MCF 10A (cell line): ENCODE data around the gene KDM3A. TPM values are rescaled to one million over a fixed set of nuclear protein-coding genes. Genes with fewer than 3 reads are reported as not detected.

ENCODE experiments used
- BruUV-seq: library from RNA; stranded (reverse); fragments of 400-500 nt; replicated peaks from 2 replicates; lab custom pipeline; 2021; lab: Mats Ljungman, UMichigan
- CTCF ChIA-PET: fragments of 300-600 bp; sonication (Branson Sonifier 250); formaldehyde crosslinking; extraction: SDS; loops from one replicate; lab custom pipeline; 2021; ENCODE audit warnings: antibody characterized with exemption, inconsistent platforms; lab: Yijun Ruan, JAX
- POLR2A ChIA-PET: fragments of 300-600, 350-650 bp; sonication (Branson Sonifier 250); formaldehyde crosslinking; extraction: SDS; loops from one replicate; lab custom pipeline; 2020; ENCODE audit warnings: antibody characterized with exemption, inconsistent platforms; lab: Yijun Ruan, JAX
- DNase-seq: peaks from one replicate; pipeline ENCODE4 v3.0.0-alpha.2; 2018; ENCODE audit not compliant: unreplicated experiment
- H3K27ac Mint-ChIP-seq: one replicate; pipeline ENCODE4 v1.8.0; 2022; ENCODE audit warnings: mild to moderate bottlenecking, low read depth, mixed read lengths; ENCODE audit not compliant: unreplicated experiment
- H3K27me3 Mint-ChIP-seq: one replicate; pipeline ENCODE4 v1.8.0; 2022; ENCODE audit warnings: mixed read lengths; ENCODE audit not compliant: insufficient read depth, unreplicated experiment
- H3K36me3 Mint-ChIP-seq: one replicate; pipeline ENCODE4 v1.8.0; 2022; ENCODE audit warnings: mild to moderate bottlenecking, moderate library complexity, mixed read lengths; ENCODE audit not compliant: insufficient read depth, unreplicated experiment
- H3K4me1 Mint-ChIP-seq: one replicate; pipeline ENCODE4 v1.8.0; 2022; ENCODE audit warnings: mixed read lengths; ENCODE audit not compliant: insufficient read depth, unreplicated experiment
- H3K4me3 Mint-ChIP-seq: one replicate; pipeline ENCODE4 v1.8.0; 2022; ENCODE audit warnings: mild to moderate bottlenecking, moderate library complexity, mixed read lengths; ENCODE audit not compliant: unreplicated experiment
- H3K9me3 Mint-ChIP-seq: one replicate; pipeline ENCODE4 v1.8.0; 2022; ENCODE audit warnings: mixed read lengths; ENCODE audit not compliant: unreplicated experiment
- intact Hi-C: fragments of 100-400 bp; cut with micrococcal nuclease; formaldehyde crosslinking; loops from 2 replicates; pipeline ENCODE4 v1.14.1; 2022
- total RNA-seq: library from RNA; stranded (reverse); gene quantifications from 2 replicates; pipeline ENCODE4 v1.2.3, GENCODE V29; 2022
- TF ChIP-seq, protein P1 (sequence below): fragments of 200-600 bp; IDR thresholded peaks from one replicate; pipeline ENCODE4 v1.8.0; 2022; ENCODE audit warnings: antibody characterized with exemption, mild to moderate bottlenecking; ENCODE audit not compliant: unreplicated experiment

KDM3A gene
- total RNA-seq, 1 experiment from 2014 or later, result 21.1 TPM

DNA sequence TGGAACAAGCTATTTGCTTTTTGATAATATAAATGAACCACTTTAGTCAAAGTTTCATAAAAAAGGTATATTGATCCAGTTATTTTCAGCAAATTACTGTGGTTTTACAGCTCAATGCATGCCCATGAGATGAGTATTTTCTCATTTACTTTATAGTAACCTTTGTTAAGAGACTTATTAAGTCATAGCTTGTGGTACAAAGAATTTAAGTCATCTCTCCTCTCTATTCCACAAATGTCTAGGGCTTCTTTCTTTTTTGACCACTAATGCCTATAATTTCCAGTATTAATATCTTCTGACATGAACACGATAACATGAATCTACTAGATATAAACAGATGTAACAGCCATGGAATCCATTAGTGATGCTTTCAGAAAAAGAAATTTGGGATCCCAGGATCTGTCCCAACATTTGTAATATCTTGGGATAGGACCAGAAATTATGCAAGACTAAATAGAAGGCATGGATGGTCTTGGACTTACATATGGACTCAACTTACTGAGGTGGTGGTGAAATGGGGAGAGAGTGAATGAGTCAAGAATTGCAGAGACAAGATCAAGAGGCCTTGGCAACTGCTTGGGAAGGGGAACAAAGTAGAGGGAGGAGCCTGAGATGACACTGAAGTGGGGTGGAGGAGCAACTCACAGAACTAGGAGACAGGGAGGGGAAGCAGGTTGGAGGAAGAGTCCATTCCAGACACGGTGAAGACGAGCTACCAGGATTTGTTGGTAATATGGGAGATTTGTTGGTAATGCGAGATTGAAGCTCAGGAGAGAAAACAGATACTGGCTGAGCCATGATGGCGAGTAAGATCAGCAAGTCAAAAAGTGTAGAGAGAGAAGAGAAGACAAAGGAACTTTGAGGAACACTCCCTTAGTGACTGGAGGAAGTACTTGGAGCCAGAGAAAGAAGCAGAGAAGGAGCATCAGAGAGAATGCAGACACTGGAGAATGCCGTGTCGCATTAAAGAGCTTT is 42.4 kb upstream of the KDM3A start:
- Mint-ChIP-seq H3K27ac (no peak overlapping the region), H3K36me3 (no peaks in the 10 kb centered on the region), H3K4me3 (no peak overlapping the region), H3K27me3 (no peaks in the 10 kb centered on the region), H3K9me3 (no peaks in the 10 kb centered on the region), H3K4me1 (peaks cover 4% of the 10 kb centered on the region)
- TF ChIP-seq, protein P1, sequence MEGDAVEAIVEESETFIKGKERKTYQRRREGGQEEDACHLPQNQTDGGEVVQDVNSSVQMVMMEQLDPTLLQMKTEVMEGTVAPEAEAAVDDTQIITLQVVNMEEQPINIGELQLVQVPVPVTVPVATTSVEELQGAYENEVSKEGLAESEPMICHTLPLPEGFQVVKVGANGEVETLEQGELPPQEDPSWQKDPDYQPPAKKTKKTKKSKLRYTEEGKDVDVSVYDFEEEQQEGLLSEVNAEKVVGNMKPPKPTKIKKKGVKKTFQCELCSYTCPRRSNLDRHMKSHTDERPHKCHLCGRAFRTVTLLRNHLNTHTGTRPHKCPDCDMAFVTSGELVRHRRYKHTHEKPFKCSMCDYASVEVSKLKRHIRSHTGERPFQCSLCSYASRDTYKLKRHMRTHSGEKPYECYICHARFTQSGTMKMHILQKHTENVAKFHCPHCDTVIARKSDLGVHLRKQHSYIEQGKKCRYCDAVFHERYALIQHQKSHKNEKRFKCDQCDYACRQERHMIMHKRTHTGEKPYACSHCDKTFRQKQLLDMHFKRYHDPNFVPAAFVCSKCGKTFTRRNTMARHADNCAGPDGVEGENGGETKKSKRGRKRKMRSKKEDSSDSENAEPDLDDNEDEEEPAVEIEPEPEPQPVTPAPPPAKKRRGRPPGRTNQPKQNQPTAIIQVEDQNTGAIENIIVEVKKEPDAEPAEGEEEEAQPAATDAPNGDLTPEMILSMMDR, result no peak
- DNase-seq, result no peak
- ChIA-PET CTCF (interaction anchor here (1.0 kb wide), 1 partner anchor 42 kb away, joined by 5 read pairs; the partner anchor contains the start of gene KDM3A), POLR2A (interaction anchor here (1.1 to 3.9 kb wide), 2 partner anchors 18 to 43 kb away, joined by 3 to 19 read pairs; partner anchors contain the start of gene KDM3A)
- BruUV-seq, result no TSS peak
- intact Hi-C loops, result no loop called here

DNA sequence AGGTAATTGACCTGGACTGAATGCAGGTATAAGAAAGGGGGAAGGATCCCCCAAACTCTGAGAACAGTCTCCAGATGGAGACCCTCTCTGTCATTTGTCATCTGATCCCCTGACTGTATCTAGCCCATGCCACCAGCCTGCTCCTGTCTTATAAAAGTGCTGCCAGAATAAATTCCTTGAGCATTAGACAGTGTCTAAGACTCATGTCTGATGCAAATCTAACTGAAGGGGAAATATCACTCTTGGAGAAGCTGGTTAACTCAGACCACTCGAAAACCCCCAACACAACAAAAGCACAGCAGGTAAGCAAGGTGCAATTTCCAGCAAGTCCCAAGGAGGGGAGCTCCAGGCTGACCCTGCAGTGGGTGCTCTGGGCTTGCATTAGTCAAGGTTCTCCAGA is 40.9 kb upstream of the KDM3A start:
- no peak overlapping the region for H3K27ac Mint-ChIP-seq
- BruUV-seq, result no TSS peak
- H3K4me3 Mint-ChIP-seq, result no peak overlapping the region
- no peaks in the 10 kb centered on the region for H3K9me3 Mint-ChIP-seq
- no peaks in the 10 kb centered on the region for H3K27me3 Mint-ChIP-seq
- no peak for DNase-seq
- H3K4me1 Mint-ChIP-seq, result no peaks in the 10 kb centered on the region
- intact Hi-C loops, result no loop called here
- ChIA-PET CTCF (interaction anchor here (0.6 kb wide), 1 partner anchor 16 kb away, joined by 4 read pairs; no protein-coding TSS in a partner anchor), POLR2A (no interaction called here)
- H3K36me3 Mint-ChIP-seq, result no peaks in the 10 kb centered on the region
- TF ChIP-seq, protein P1, result no peak

DNA sequence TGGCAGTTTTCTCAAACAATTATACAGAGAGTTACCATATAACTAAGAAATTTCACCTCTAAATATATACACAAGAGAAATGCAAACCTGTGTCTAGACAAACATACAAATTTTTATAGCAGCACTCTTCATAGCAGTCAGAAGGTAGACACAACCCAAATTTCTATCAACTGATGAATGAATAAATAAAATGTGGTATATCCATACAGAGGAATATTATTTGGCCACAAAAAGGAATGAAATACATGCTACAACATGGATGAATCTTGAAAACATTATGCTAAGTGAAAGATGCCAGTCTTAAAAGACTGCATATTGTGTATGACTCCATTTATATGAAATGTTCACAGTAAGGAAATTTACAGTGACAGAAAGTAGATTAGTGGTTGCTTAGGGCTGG is 30.6 kb upstream of the KDM3A start:
- Mint-ChIP-seq H3K36me3 (no peaks in the 10 kb centered on the region), H3K27ac (no peak overlapping the region), H3K4me3 (no peak overlapping the region), H3K4me1 (no peaks in the 10 kb centered on the region), H3K9me3 (peaks cover 27% of the 10 kb centered on the region), H3K27me3 (peaks cover 14% of the 10 kb centered on the region)
- CTCF ChIA-PET, result no interaction called here
- DNase-seq, result no peak
- POLR2A ChIA-PET, result no interaction called here
- TF ChIP-seq, protein P1, result no peak
- intact Hi-C loops, result no loop called here
- no TSS peak for BruUV-seq

DNA sequence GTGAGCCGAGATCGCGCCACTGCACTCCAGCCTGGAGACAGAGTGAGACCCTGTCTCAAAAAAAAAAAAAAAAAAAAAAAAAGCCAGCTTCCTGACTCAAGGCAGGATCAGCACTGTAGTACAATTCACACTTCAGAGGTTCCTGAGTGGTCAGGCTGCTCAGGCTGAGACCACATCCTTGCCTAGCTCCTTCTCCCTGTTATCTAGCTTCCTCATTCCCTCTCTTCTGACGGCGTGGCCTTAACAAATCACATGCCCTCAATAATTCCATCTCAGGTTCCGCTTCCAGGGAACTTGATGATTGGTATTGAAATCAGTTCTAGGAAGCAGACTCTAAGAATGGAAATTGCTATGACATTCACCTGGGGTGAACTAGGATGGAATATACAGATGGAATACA is 29.8 kb upstream of the KDM3A start:
- Mint-ChIP-seq H3K36me3 (no peaks in the 10 kb centered on the region), H3K4me3 (no peak overlapping the region), H3K27ac (no peak overlapping the region), H3K9me3 (peaks cover 27% of the 10 kb centered on the region), H3K27me3 (peaks cover 14% of the 10 kb centered on the region), H3K4me1 (no peaks in the 10 kb centered on the region)
- intact Hi-C loops, result no loop called here
- TF ChIP-seq, protein P1, result no peak
- no peak for DNase-seq
- BruUV-seq, result no TSS peak
- POLR2A ChIA-PET, result no interaction called here
- CTCF ChIA-PET, result no interaction called here
